H9 (cell line): Measurements from ENCODE around the gene ZBTB47. TPM values are rescaled to one million over a fixed set of nuclear protein-coding genes. Genes with fewer than 3 reads are reported as not detected.

Source experiments
- DNase-seq: peaks from one replicate; pipeline ENCODE4 v3.0.0-alpha.2; 2017
- H2AFZ ChIP-seq: one replicate; pipeline ENCODE4 v1.6.1; 2013; ENCODE audit warnings: mild to moderate bottlenecking, low read length, control low read depth, moderate library complexity
- H2AK5ac ChIP-seq: 2 replicates; pipeline ENCODE4 v1.6.1; 2013; ENCODE audit warnings: low read length, control low read depth, mixed read lengths; ENCODE audit not compliant: insufficient read length
- H2BK120ac ChIP-seq: one replicate; pipeline ENCODE4 v1.6.1; 2013; ENCODE audit warnings: low read depth, mild to moderate bottlenecking, low read length, control low read depth, inconsistent platforms; ENCODE audit not compliant: poor library complexity, severe bottlenecking
- H2BK12ac ChIP-seq: 2 replicates; pipeline ENCODE4 v1.6.1; 2013; ENCODE audit warnings: low read length, control low read depth, mixed read lengths, low read depth; ENCODE audit not compliant: insufficient read length
- H2BK15ac ChIP-seq: 2 replicates; pipeline ENCODE4 v1.6.1; 2013; ENCODE audit warnings: low read depth, low read length, control low read depth
- H2BK20ac ChIP-seq: one replicate; pipeline ENCODE4 v1.6.1; 2013; ENCODE audit warnings: low read depth, mild to moderate bottlenecking, low read length, control low read depth, inconsistent platforms; ENCODE audit not compliant: poor library complexity, severe bottlenecking
- H2BK5ac ChIP-seq: 2 replicates; pipeline ENCODE4 v1.6.1; 2013; ENCODE audit warnings: low read length, control low read depth, mixed read lengths; ENCODE audit not compliant: insufficient read length
- H3K14ac ChIP-seq: 2 replicates; pipeline ENCODE4 v1.6.1; 2013; ENCODE audit warnings: low read length, control low read depth; ENCODE audit not compliant: insufficient read depth
- H3K18ac ChIP-seq: 2 replicates; pipeline ENCODE4 v1.6.1; 2013; ENCODE audit warnings: low read depth, mild to moderate bottlenecking, mixed read lengths, low read length, control low read depth; ENCODE audit not compliant: insufficient read length
- H3K23ac ChIP-seq: 2 replicates; pipeline ENCODE4 v1.6.1; 2013; ENCODE audit warnings: low read length, control low read depth, mixed read lengths, low read depth; ENCODE audit not compliant: insufficient read length
- H3K23me2 ChIP-seq: 2 replicates; pipeline ENCODE4 v1.6.1; 2013; ENCODE audit warnings: low read depth, mild to moderate bottlenecking, mixed read lengths, low read length, control low read depth; ENCODE audit not compliant: insufficient read length, poor library complexity, severe bottlenecking
- H3K27ac ChIP-seq: 2 replicates; pipeline ENCODE4 v1.5.1; 2013; ENCODE audit warnings: low read length, control low read depth, mixed read lengths, low read depth; ENCODE audit not compliant: insufficient read length
- H3K27me3 ChIP-seq: 2 replicates; pipeline ENCODE4 v1.6.1; 2013; ENCODE audit warnings: low read length, control low read depth, inconsistent platforms; ENCODE audit not compliant: insufficient read depth
- H3K4ac ChIP-seq: 2 replicates; pipeline ENCODE4 v1.6.1; 2013; ENCODE audit warnings: low read depth, mild to moderate bottlenecking, control low read depth, inconsistent platforms, low read length, moderate library complexity
- H3K4me1 ChIP-seq: 2 replicates; pipeline ENCODE4 v1.6.1; 2013; ENCODE audit warnings: low read length, control low read depth, inconsistent platforms; ENCODE audit not compliant: insufficient read depth
- H3K4me2 ChIP-seq: 2 replicates; pipeline ENCODE4 v1.6.1; 2013; ENCODE audit warnings: low read length, control low read depth, mixed read lengths; ENCODE audit not compliant: insufficient read length, insufficient read depth
- H3K56ac ChIP-seq: 2 replicates; pipeline ENCODE4 v1.6.1; 2013; ENCODE audit warnings: low read depth, mild to moderate bottlenecking, mixed read lengths, low read length, control low read depth; ENCODE audit not compliant: insufficient read length
- H3K79me1 ChIP-seq: 2 replicates; pipeline ENCODE4 v1.6.1; 2013; ENCODE audit warnings: low read depth, mild to moderate bottlenecking, moderate library complexity, low read length, control low read depth, inconsistent platforms; ENCODE audit not compliant: insufficient read depth, poor library complexity, severe bottlenecking
- H3K79me2 ChIP-seq: 2 replicates; pipeline ENCODE4 v1.6.1; 2013; ENCODE audit warnings: low read length, control low read depth, inconsistent platforms; ENCODE audit not compliant: insufficient read depth
- H3K9ac ChIP-seq: 2 replicates; pipeline ENCODE4 v1.6.1; 2013; ENCODE audit warnings: low read length, control low read depth, mixed read lengths; ENCODE audit not compliant: insufficient read length; ENCODE audit errors: extremely low read depth
- H3K9me3 ChIP-seq: one replicate; pipeline ENCODE4 v1.6.1; 2013; ENCODE audit warnings: low read depth, low read length, inconsistent platforms; ENCODE audit not compliant: control insufficient read depth
- H3T11ph ChIP-seq: one replicate; pipeline ENCODE4 v1.6.1; 2013; ENCODE audit warnings: mild to moderate bottlenecking, low read length, control low read depth, inconsistent platforms
- H4K20me1 ChIP-seq: one replicate; pipeline ENCODE4 v1.6.1; 2013; ENCODE audit not compliant: control insufficient read depth, insufficient read length, insufficient read depth
- H4K5ac ChIP-seq: 2 replicates; pipeline ENCODE4 v1.6.1; 2013; ENCODE audit warnings: low read depth, mild to moderate bottlenecking, mixed read lengths, low read length, control low read depth; ENCODE audit not compliant: insufficient read length
- H4K8ac ChIP-seq: replicated peaks from 2 replicates; pipeline ENCODE4 v1.6.1; 2013; ENCODE audit warnings: low read length, control low read depth, mixed read lengths, low read depth; ENCODE audit not compliant: insufficient read length
- H4K91ac ChIP-seq: 2 replicates; pipeline ENCODE4 v1.6.1; 2013; ENCODE audit warnings: low read depth, mild to moderate bottlenecking, moderate library complexity, mixed read lengths, low read length, control low read depth; ENCODE audit not compliant: insufficient read length
- H3K27ac Mint-ChIP-seq, 3 experiments: 2 replicates in 2 of 3; 3 replicates in 1 of 3; pipeline ENCODE4 v1.8.0; 2020 to 2021; ENCODE audit warnings: mixed read lengths in 3 of 3, mild to moderate bottlenecking in 1 of 3, moderate library complexity in 1 of 3
- H3K27me3 Mint-ChIP-seq: 2 replicates; pipeline ENCODE4 v1.8.0; 2021; ENCODE audit warnings: low read depth, mild to moderate bottlenecking, moderate library complexity, mixed read lengths
- H3K36me3 Mint-ChIP-seq, 3 experiments: 2 replicates in 2 of 3; 3 replicates in 1 of 3; pipeline ENCODE4 v1.8.0; 2020 to 2021; ENCODE audit warnings: low read depth in 3 of 3, mixed read lengths in 3 of 3; ENCODE audit not compliant: insufficient read depth in 1 of 3
- H3K4me1 Mint-ChIP-seq, 2 experiments: 2 replicates each; pipeline ENCODE4 v1.8.0; 2020; ENCODE audit warnings: mixed read lengths in 2 of 2
- H3K4me3 Mint-ChIP-seq, 2 experiments: 2 replicates in 1 of 2; 3 replicates in 1 of 2; pipeline ENCODE4 v1.8.0; 2020 to 2021; ENCODE audit warnings: mild to moderate bottlenecking in 2 of 2, mixed read lengths in 2 of 2, moderate library complexity in 1 of 2
- H3K9me3 Mint-ChIP-seq, 2 experiments: 2 replicates in 1 of 2; 3 replicates in 1 of 2; pipeline ENCODE4 v1.8.0; 2020; ENCODE audit warnings: mild to moderate bottlenecking in 2 of 2, mixed read lengths in 2 of 2, moderate library complexity in 1 of 2
- CTCF ChIP-seq: fragments of 200-600 bp; sonication (generic); conservative IDR thresholded peaks from 3 replicates; pipeline ENCODE4 v1.8.0; 2021; ENCODE audit warnings: antibody characterized with exemption, mild to moderate bottlenecking
- WGBS: extraction: QIAGEN DNeasy Blood & Tissue Kit; methylation state at CpG from one replicate; pipeline ENCODE4 v1.1.7; 2013; ENCODE audit warnings: missing lambda C conversion rate, low lambda C conversion rate, mixed read lengths; ENCODE audit not compliant: insufficient read length; ENCODE audit errors: extremely low coverage; 5-methylcytosine and 5-hydroxymethylcytosine counted together
- total RNA-seq: library from RNA; stranded (reverse); gene quantifications from 2 replicates; pipeline ENCODE4 v1.2.1, GENCODE V29; 2021

Gene ZBTB47
- total RNA-seq, 1 experiment from 2014 or later = 3.6 TPM

- Histone ChIP-seq H3K9ac (no peak overlapping the region), H4K8ac (no peak overlapping the region), H3K18ac (no peak overlapping the region), H2BK15ac (no peak overlapping the region), H2BK12ac (no peak overlapping the region), H3K23ac (no peak overlapping the region), H2BK120ac (no peak overlapping the region), H4K91ac (no peak overlapping the region), H3K79me1 (no peaks in the 10 kb centered on the region), H2AFZ (no peak overlapping the region), H4K20me1 (no peaks in the 10 kb centered on the region), H2AK5ac (no peak overlapping the region), H3K56ac (no peak overlapping the region), H3K4me1 (no peaks in the 10 kb centered on the region), H2BK5ac (no peak overlapping the region), H3K23me2 (no peaks in the 10 kb centered on the region), H3K4ac (no peak overlapping the region), H3K4me2 (no peak overlapping the region), H3K27me3 (no peaks in the 10 kb centered on the region; the same call in 1 of the 2 replicates), H3K9me3 (no peaks in the 10 kb centered on the region), H3K14ac (no peak overlapping the region), H3K27ac (no peak overlapping the region), H2BK20ac (no peak overlapping the region), H3K79me2 (no peaks in the 10 kb centered on the region), H4K5ac (no peak overlapping the region), H3T11ph (no peak overlapping the region)
- Mint-ChIP-seq H3K4me3 (no peak overlapping the region; a peak in 1 of 5 replicates), H3K4me1 (peaks cover 11 to 22% of the 10 kb centered on the region in 2 experiments), H3K9me3 (no peaks in the 10 kb centered on the region), H3K27me3 (peaks cover 2% of the 10 kb centered on the region; the same call in 1 of the 2 replicates), H3K27ac (no peak overlapping the region), H3K36me3 (no peaks in the 10 kb centered on the region; a peak in 1 of 7 replicates)
- WGBS = no CpG with 5 or more reads among the region's 6 CpGs
- no peak for DNase-seq
- TF ChIP-seq CTCF = no peak
Measured at GRCh38 chr3:42702982-42703694, 49.6 kb downstream of the ZBTB47 start.
